ENCODE data around the gene SLC9B2.

SLC9B2 gene

GRCh38 chr4:103012551-103012950, 64.0 kb downstream of the SLC9B2 start:
- H3K9me2 ChIP-seq (ENCODE audit: low read depth, low read length) = no peaks in the 10 kb centered on the region
- H3K27me3 ChIP-seq (ENCODE audit: insufficient read depth, low read length) = no peaks in the 10 kb centered on the region
- H3F3A ChIP-seq (ENCODE audit: insufficient read depth, low read length) = no peaks in the 10 kb centered on the region
- H3K9me3 ChIP-seq (ENCODE audit: low read length) = no peaks in the 10 kb centered on the region
- no peaks in the 10 kb centered on the region for H4K20me1 ChIP-seq (ENCODE audit: insufficient read depth, low read length)
- H3K4me1 ChIP-seq (ENCODE audit: insufficient read depth, low read length, severe bottlenecking) = no peaks in the 10 kb centered on the region
- no peak overlapping the region for H3K9ac ChIP-seq (ENCODE audit: low read length)
- H3K4me2 ChIP-seq (ENCODE audit: low read length) = no peak overlapping the region
- no peak overlapping the region for H3K27ac ChIP-seq (ENCODE audit: low read depth, low read length, poor library complexity, severe bottlenecking)
- TF ChIP-seq CTCF (IDR thresholded peaks at IDR 0.05; ENCODE audit: low read length) (no peak), EZH2 (IDR thresholded peaks at IDR 0.05; ENCODE audit: borderline replicate concordance, low read length) (no peak)
- H3K36me3 ChIP-seq (ENCODE audit: insufficient read depth, low read length) = no peaks in the 10 kb centered on the region
- H3K79me2 ChIP-seq (ENCODE audit: insufficient read depth, low read length) = no peaks in the 10 kb centered on the region
- no peak overlapping the region for H3K4me3 ChIP-seq (ENCODE audit: low read depth, low read length, poor library complexity, severe bottlenecking)
- H2AFZ ChIP-seq (ENCODE audit: low read length) = no peak overlapping the region; the same call in 1 of the 2 replicates

- Histone ChIP-seq H3K9me3 (ENCODE audit: low read length) (no peaks in the 10 kb centered on the region), H3K27ac (ENCODE audit: low read depth, low read length, poor library complexity, severe bottlenecking) (no peak overlapping the region), H3K27me3 (ENCODE audit: insufficient read depth, low read length) (no peaks in the 10 kb centered on the region), H2AFZ (ENCODE audit: low read length) (no peak overlapping the region), H3K36me3 (ENCODE audit: insufficient read depth, low read length) (no peaks in the 10 kb centered on the region), H4K20me1 (ENCODE audit: insufficient read depth, low read length) (no peaks in the 10 kb centered on the region), H3K4me2 (ENCODE audit: low read length) (no peak overlapping the region), H3K4me3 (ENCODE audit: low read depth, low read length, poor library complexity, severe bottlenecking) (no peak overlapping the region), H3K79me2 (ENCODE audit: insufficient read depth, low read length) (no peaks in the 10 kb centered on the region), H3F3A (ENCODE audit: insufficient read depth, low read length) (no peaks in the 10 kb centered on the region), H3K9me2 (ENCODE audit: low read depth, low read length) (no peaks in the 10 kb centered on the region), H3K9ac (ENCODE audit: low read length) (no peak overlapping the region), H3K4me1 (ENCODE audit: insufficient read depth, low read length, severe bottlenecking) (no peaks in the 10 kb centered on the region)
- TF ChIP-seq EZH2 (IDR thresholded peaks at IDR 0.05; ENCODE audit: borderline replicate concordance, low read length) (no peak), CTCF (IDR thresholded peaks at IDR 0.05; ENCODE audit: low read length) (no peak)
Observed at GRCh38 chr4:103012060-103012459, 64.5 kb downstream of the SLC9B2 start.

GRCh38 chr4:103011378-103012025, 65.1 kb downstream of the SLC9B2 start:
- no peaks in the 10 kb centered on the region for H3K27me3 ChIP-seq (ENCODE audit: insufficient read depth, low read length)
- TF ChIP-seq CTCF (IDR thresholded peaks at IDR 0.05; ENCODE audit: low read length) (no peak), EZH2 (IDR thresholded peaks at IDR 0.05; ENCODE audit: borderline replicate concordance, low read length) (no peak)
- H3K79me2 ChIP-seq (ENCODE audit: insufficient read depth, low read length) = no peaks in the 10 kb centered on the region
- H3K9me2 ChIP-seq (ENCODE audit: low read depth, low read length) = no peaks in the 10 kb centered on the region
- H3K4me2 ChIP-seq (ENCODE audit: low read length) = no peak overlapping the region
- no peaks in the 10 kb centered on the region for H3K9me3 ChIP-seq (ENCODE audit: low read length)
- no peaks in the 10 kb centered on the region for H3K4me1 ChIP-seq (ENCODE audit: insufficient read depth, low read length, severe bottlenecking)
- H2AFZ ChIP-seq (ENCODE audit: low read length) = no peak overlapping the region
- no peaks in the 10 kb centered on the region for H3K36me3 ChIP-seq (ENCODE audit: insufficient read depth, low read length)
- no peak overlapping the region for H3K4me3 ChIP-seq (ENCODE audit: low read depth, low read length, poor library complexity, severe bottlenecking)
- no peak overlapping the region for H3K9ac ChIP-seq (ENCODE audit: low read length)
- no peak overlapping the region for H3K27ac ChIP-seq (ENCODE audit: low read depth, low read length, poor library complexity, severe bottlenecking)
- no peaks in the 10 kb centered on the region for H4K20me1 ChIP-seq (ENCODE audit: insufficient read depth, low read length)
- H3F3A ChIP-seq (ENCODE audit: insufficient read depth, low read length) = no peaks in the 10 kb centered on the region

Data from OCI-LY1 (cell line).